Chondrocyte (in vitro differentiated cells): Measurements from ENCODE around the gene TNFRSF19. TPM values are rescaled to one million over a fixed set of nuclear protein-coding genes. Genes with fewer than 3 reads are reported as not detected.
A peak's percentile ranks its signal among the peaks of the same experiment; 100 is the strongest.

Source experiments
- DNase-seq: peaks from one replicate; pipeline ENCODE4 v3.0.0; 2021; ENCODE audit warnings: mixed read lengths, low spot score
- H3K27ac Mint-ChIP-seq: one replicate; pipeline ENCODE4 v1.8.0; 2021; ENCODE audit warnings: mild to moderate bottlenecking, moderate library complexity, mixed read lengths; ENCODE audit not compliant: unreplicated experiment
- H3K27me3 Mint-ChIP-seq: 2 replicates; pipeline ENCODE4 v1.8.0; 2021; ENCODE audit warnings: low read depth, mixed read lengths
- H3K36me3 Mint-ChIP-seq: 2 replicates; pipeline ENCODE4 v1.8.0; 2021; ENCODE audit warnings: low read depth, mixed read lengths
- H3K4me1 Mint-ChIP-seq: 2 replicates; pipeline ENCODE4 v1.8.0; 2021; ENCODE audit warnings: low read depth, mild to moderate bottlenecking, mixed read lengths
- H3K4me3 Mint-ChIP-seq: one replicate; pipeline ENCODE4 v1.8.0; 2021; ENCODE audit warnings: mild to moderate bottlenecking, moderate library complexity, mixed read lengths; ENCODE audit not compliant: unreplicated experiment
- H3K9me3 Mint-ChIP-seq: 2 replicates; pipeline ENCODE4 v1.8.0; 2021; ENCODE audit warnings: low read depth, mixed read lengths
- CTCF ChIP-seq: fragments of 200-600 bp; sonication (generic); IDR thresholded peaks from 2 replicates; pipeline ENCODE4 v1.5.0; 2021; ENCODE audit warnings: antibody characterized with exemption, mild to moderate bottlenecking, moderate library complexity
- total RNA-seq: library from RNA; stranded (reverse); gene quantifications from 3 replicates; pipeline ENCODE4 v1.2.1, GENCODE V29; 2021

The TNFRSF19 gene
- total RNA-seq, 1 donor from 2014 or later: 1.3 TPM

- Mint-ChIP-seq H3K4me1 (peaks cover 9% of the 10 kb centered on the region), H3K4me3 (no peak overlapping the region), H3K27me3 (no peaks in the 10 kb centered on the region)
Measured at GRCh38 chr13:23631311-23632047, 61.3 kb downstream of the TNFRSF19 start.

GRCh38 chr13:23632048-23632582, 61.9 kb downstream of the TNFRSF19 start:
- Mint-ChIP-seq H3K27ac (no peak overlapping the region), H3K27me3 (no peaks in the 10 kb centered on the region), H3K9me3 (no peaks in the 10 kb centered on the region), H3K4me1 (peaks cover 12% of the 10 kb centered on the region), H3K36me3 (peaks cover 1% of the 10 kb centered on the region), H3K4me3 (no peak overlapping the region)
- DNase-seq: no peak
- TF ChIP-seq CTCF: no peak

More at GRCh38 chr13:23631311-23632047, 61.3 kb downstream of the TNFRSF19 start:
- Mint-ChIP-seq H3K36me3 (peaks cover 1% of the 10 kb centered on the region), H3K27ac (no peak overlapping the region), H3K9me3 (no peaks in the 10 kb centered on the region)
- no peak for TF ChIP-seq CTCF
- no peak for DNase-seq

GRCh38 chr13:23632741-23633140, 62.5 kb downstream of the TNFRSF19 start:
- Mint-ChIP-seq H3K9me3 (no peaks in the 10 kb centered on the region), H3K27ac (no peak overlapping the region), H3K4me1 (peaks cover 18% of the 10 kb centered on the region), H3K36me3 (no peaks in the 10 kb centered on the region), H3K27me3 (no peaks in the 10 kb centered on the region), H3K4me3 (no peak overlapping the region)
- TF ChIP-seq CTCF: no peak
- no peak for DNase-seq

GRCh38 chr13:23634897-23635296, 64.7 kb downstream of the TNFRSF19 start:
- TF ChIP-seq CTCF: peak; percentile 24
- Mint-ChIP-seq H3K4me1 (peaks cover 10% of the 10 kb centered on the region), H3K4me3 (no peak overlapping the region), H3K9me3 (no peaks in the 10 kb centered on the region), H3K36me3 (no peaks in the 10 kb centered on the region), H3K27me3 (no peaks in the 10 kb centered on the region), H3K27ac (no peak overlapping the region)
- DNase-seq: no peak

GRCh38 chr13:23636360-23636759, 66.1 kb downstream of the TNFRSF19 start:
- Mint-ChIP-seq H3K27ac (no peak overlapping the region), H3K9me3 (no peaks in the 10 kb centered on the region), H3K36me3 (no peaks in the 10 kb centered on the region), H3K4me1 (peaks cover 10% of the 10 kb centered on the region), H3K27me3 (no peaks in the 10 kb centered on the region), H3K4me3 (no peak overlapping the region)
- DNase-seq: no peak
- no peak for TF ChIP-seq CTCF
